K562 (cell line): Measurements from ENCODE around the gene NTF4. TPM values are rescaled to one million over a fixed set of nuclear protein-coding genes. Genes with fewer than 3 reads are reported as not detected.

Experiments
- CTCF ChIP-seq, 3 experiments: IDR thresholded peaks in 2 of 3; conservative IDR thresholded peaks in 1 of 3; 2 replicates each; pipeline ENCODE4 v1.5.1; 2011 to 2012; ENCODE audit warnings: low read length in 3 of 3, mild to moderate bottlenecking in 3 of 3, control low read depth in 2 of 3, improper control_type of control experiment in 1 of 3, inconsistent platforms in 1 of 3, low read depth in 1 of 3, mixed read lengths in 1 of 3, moderate library complexity in 1 of 3; ENCODE audit not compliant: insufficient read depth in 2 of 3
- ETS1 ChIP-seq: conservative IDR thresholded peaks from 2 replicates; pipeline ENCODE4 v1.6.1; 2011; ENCODE audit warnings: low read depth, mild to moderate bottlenecking, low read length; ENCODE audit not compliant: control insufficient read depth
- KDM2B ChIP-seq: fragments of 250-450 bp; sonication (Bioruptor Pico); IDR thresholded peaks from 2 replicates; pipeline ENCODE4 v1.8.0; 2021; ENCODE audit warnings: mild to moderate bottlenecking, moderate library complexity
- KHSRP ChIP-seq: fragments of 450-650 bp; IDR thresholded peaks from 2 replicates; pipeline ENCODE4 v1.6.1; 2017
- NRF1 ChIP-seq, 2 experiments: fragments of 450-650 bp; IDR thresholded peaks in 1 of 2; conservative IDR thresholded peaks in 1 of 2; 2 replicates each; pipeline ENCODE4 v1.6.1; 2014; ENCODE audit warnings: mild to moderate bottlenecking in 2 of 2
- NUFIP1 ChIP-seq: fragments of 450-650 bp; IDR thresholded peaks from 2 replicates; pipeline ENCODE4 v1.6.1; 2018; ENCODE audit not compliant: partially characterized antibody
- PCBP1 ChIP-seq: fragments of 200-400 bp; formaldehyde crosslinking; IDR thresholded peaks from 2 replicates; pipeline ENCODE4 v1.6.1; 2018; ENCODE audit warnings: mild to moderate bottlenecking, low read depth, low read length; ENCODE audit not compliant: poor library complexity, severe bottlenecking
- SP1 ChIP-seq: sonication (generic); formaldehyde crosslinking; IDR thresholded peaks from 2 replicates; pipeline ENCODE4 v1.8.1; 2022; ENCODE audit warnings: mild to moderate bottlenecking, missing genetic modification reagents
- TEAD1 ChIP-seq, 2 experiments: fragments of 450-650 bp in 1 of 2; sonication (generic) in 1 of 2; formaldehyde crosslinking; IDR thresholded peaks; 2 replicates each; pipeline versions ENCODE4 v1.4.0 to v1.8.0; 2020 to 2022; ENCODE audit warnings: mild to moderate bottlenecking in 2 of 2, missing genetic modification reagents in 1 of 2
- ZNF212 ChIP-seq: fragments of 450-650 bp; formaldehyde crosslinking; IDR thresholded peaks from 2 replicates; pipeline ENCODE4 v1.4.0; 2020; ENCODE audit warnings: mild to moderate bottlenecking
- ZNF740 ChIP-seq, 3 experiments: fragments of 200-800 bp in 1 of 3; sonication (Bioruptor generic) in 1 of 3; sonication (generic) in 1 of 3; formaldehyde crosslinking in 1 of 3; IDR thresholded peaks; 2 replicates each; pipeline versions ENCODE4 v1.6.1 to v1.8.0; 2016 to 2022; ENCODE audit warnings: mild to moderate bottlenecking in 2 of 3, missing compliant biosample characterization in 2 of 3, missing genetic modification characterization in 2 of 3, missing genetic modification reagents in 1 of 3
- polyA plus RNA-seq, 8 experiments: library from polyadenylated mRNA; depleted of rRNA in 4 of 8; stranded (reverse) in 5 of 8; unstranded in 3 of 8; fragments of >200 nt; fragmentation: Nextera tagmentation in 2 of 8; fragmentation: Illumina TruSeq in 1 of 8; extraction: Ambion mirVana in 2 of 8; extraction: Trizol in 1 of 8; gene quantifications; 2 replicates each; pipeline versions ENCODE4 v1.2.1 to v1.2.3, GENCODE V29; 2011 to 2014; ENCODE audit warnings: inconsistent platforms in 1 of 8, missing spikeins in 1 of 8
- total RNA-seq, 7 experiments: library from RNA; depleted of rRNA in 6 of 7; stranded (reverse); fragments of >200 nt in 6 of 7; fragmentation: Illumina TruSeq in 2 of 7; extraction: Trizol in 2 of 7; gene quantifications; 2 replicates each; pipeline versions ENCODE4 v1.2.1 to v1.2.3, GENCODE V29; 2011 to 2021; ENCODE audit warnings: low replicate concordance in 1 of 7

The NTF4 gene
- total and polyA plus RNA-seq, 9 of the 15 experiments (the other 6 are each of a cell fraction or from before 2014, with no cell fraction given): not detected

- TF ChIP-seq PCBP1: peak; percentile 62
- peak; percentile 14 for TF ChIP-seq KDM2B (CRISPR knock-in tag)
- TF ChIP-seq ZNF212 (CRISPR knock-in tag): no peak
- TF ChIP-seq TEAD1 (CRISPR knock-in tag; IDR thresholded peaks at IDR 0.05): 0 out of 4 replicates have a peak, but pooled peaks of 1 of the 2 experiments have one; percentile 42
- no peak for TF ChIP-seq NUFIP1
- peak; percentile 72 for TF ChIP-seq SP1 (CRISPR knock-in tag)
- no peak for TF ChIP-seq KHSRP
- TF ChIP-seq NRF1 (conservative IDR thresholded peaks at IDR 0.05 in 1 of 2, IDR thresholded peaks at IDR 0.05 in 1 of 2): peak; percentile 30 to 48; a peak in 2 of 4 replicates
- TF ChIP-seq ETS1: 0 out of 2 replicates have a peak, but pooled peaks have one; percentile 25
- no peak for TF ChIP-seq ZNF740 (CRISPR knock-in tag; IDR thresholded peaks at IDR 0.05)
- TF ChIP-seq ZNF740 (tag; IDR thresholded peaks at IDR 0.05): no peak
- TF ChIP-seq CTCF (IDR thresholded peaks at IDR 0.05 in 2 of 3, conservative IDR thresholded peaks at IDR 0.05 in 1 of 3; ENCODE audit: insufficient read depth in 2 of 3, low read depth in 1 of 3, low read length in 3 of 3): peak in 2 of 3 experiments; percentile 18 to 34; a peak in 2 of 6 replicates
Measured at GRCh38 chr19:49056101-49056901, 8.3 kb downstream of the NTF4 start (continued).
